Activated T-cell treated with anti-CD3 and anti-CD28 coated beads, Interleukin-2, amount 50 U/mL, for 24 hours (primary cell): Measurements from ENCODE around the gene CTDSPL.

ENCODE experiments used
- DNase-seq: peaks from one replicate; pipeline ENCODE4 v3.0.0-alpha.2; 2020
- H3K27ac Mint-ChIP-seq: 2 replicates; pipeline ENCODE4 v1.8.0; 2020; ENCODE audit warnings: mild to moderate bottlenecking, mixed read lengths
- H3K27me3 Mint-ChIP-seq: 2 replicates; pipeline ENCODE4 v1.8.0; 2020; ENCODE audit warnings: mixed read lengths
- H3K36me3 Mint-ChIP-seq: 2 replicates; pipeline ENCODE4 v1.8.0; 2020; ENCODE audit warnings: low read depth, mixed read lengths
- H3K4me1 Mint-ChIP-seq: 2 replicates; pipeline ENCODE4 v1.8.0; 2020; ENCODE audit warnings: low read depth, mixed read lengths
- H3K4me3 Mint-ChIP-seq: 2 replicates; pipeline ENCODE4 v1.8.0; 2020; ENCODE audit warnings: mild to moderate bottlenecking, moderate library complexity, mixed read lengths
- H3K9me3 Mint-ChIP-seq: 2 replicates; pipeline ENCODE4 v1.8.0; 2020; ENCODE audit warnings: mixed read lengths

CTDSPL gene

GRCh38 chr3:37891227-37891626 lies 29.5 kb downstream of the CTDSPL start:
- Mint-ChIP-seq H3K9me3 (no peaks in the 10 kb centered on the region), H3K27ac (no peak overlapping the region), H3K36me3 (no peaks in the 10 kb centered on the region), H3K4me1 (no peaks in the 10 kb centered on the region), H3K27me3 (no peaks in the 10 kb centered on the region), H3K4me3 (no peak overlapping the region)
- no peak for DNase-seq

GRCh38 chr3:37892927-37893600 lies 31.4 kb downstream of the CTDSPL start:
- H3K9me3 Mint-ChIP-seq = no peaks in the 10 kb centered on the region
- no peak overlapping the region for H3K4me3 Mint-ChIP-seq
- DNase-seq = no peak
- H3K36me3 Mint-ChIP-seq = no peaks in the 10 kb centered on the region
- no peaks in the 10 kb centered on the region for H3K27me3 Mint-ChIP-seq
- H3K4me1 Mint-ChIP-seq = no peaks in the 10 kb centered on the region
- H3K27ac Mint-ChIP-seq = no peak overlapping the region

GRCh38 chr3:37896827-37897226 lies 35.1 kb downstream of the CTDSPL start:
- H3K9me3 Mint-ChIP-seq = no peaks in the 10 kb centered on the region
- no peak overlapping the region for H3K4me3 Mint-ChIP-seq
- H3K36me3 Mint-ChIP-seq = no peaks in the 10 kb centered on the region
- DNase-seq = no peak
- no peak overlapping the region for H3K27ac Mint-ChIP-seq
- peaks cover 3% of the 10 kb centered on the region for H3K27me3 Mint-ChIP-seq
- peaks cover 12% of the 10 kb centered on the region for H3K4me1 Mint-ChIP-seq

- no peak overlapping the region for H3K4me3 Mint-ChIP-seq
- DNase-seq = no peak
Observed at GRCh38 chr3:37897763-37898162, 36.1 kb downstream of the CTDSPL start.

GRCh38 chr3:37898424-37898823 lies 36.7 kb downstream of the CTDSPL start:
- Mint-ChIP-seq H3K4me3 (no peak overlapping the region), H3K27ac (no peak overlapping the region), H3K9me3 (no peaks in the 10 kb centered on the region), H3K36me3 (no peaks in the 10 kb centered on the region), H3K4me1 (peaks cover 18% of the 10 kb centered on the region), H3K27me3 (peaks cover 3% of the 10 kb centered on the region)
- DNase-seq = no peak

More at GRCh38 chr3:37897763-37898162, 36.1 kb downstream of the CTDSPL start:
- H3K9me3 Mint-ChIP-seq = no peaks in the 10 kb centered on the region
- no peak overlapping the region for H3K27ac Mint-ChIP-seq
- peaks cover 16% of the 10 kb centered on the region for H3K4me1 Mint-ChIP-seq
- H3K27me3 Mint-ChIP-seq = peaks cover 3% of the 10 kb centered on the region
- no peaks in the 10 kb centered on the region for H3K36me3 Mint-ChIP-seq

- no peaks in the 10 kb centered on the region for H3K9me3 Mint-ChIP-seq
- no peak overlapping the region for H3K27ac Mint-ChIP-seq
- H3K4me1 Mint-ChIP-seq = peaks cover 18% of the 10 kb centered on the region
- no peaks in the 10 kb centered on the region for H3K36me3 Mint-ChIP-seq
- H3K4me3 Mint-ChIP-seq = no peak overlapping the region
- no peak for DNase-seq
- peaks cover 3% of the 10 kb centered on the region for H3K27me3 Mint-ChIP-seq
Observed at GRCh38 chr3:37899101-37899707, 37.5 kb downstream of the CTDSPL start.

- Mint-ChIP-seq H3K27ac (no peak overlapping the region), H3K4me1 (peaks cover 18% of the 10 kb centered on the region)
Observed at GRCh38 chr3:37899711-37900306, 38.1 kb downstream of the CTDSPL start.

GRCh38 chr3:37901721-37902120 lies 40.0 kb downstream of the CTDSPL start:
- no peak overlapping the region for H3K27ac Mint-ChIP-seq
- peaks cover 26% of the 10 kb centered on the region for H3K4me1 Mint-ChIP-seq
- no peak overlapping the region for H3K4me3 Mint-ChIP-seq
- H3K36me3 Mint-ChIP-seq = no peaks in the 10 kb centered on the region
- H3K27me3 Mint-ChIP-seq = peaks cover 3% of the 10 kb centered on the region
- DNase-seq = no peak
- no peaks in the 10 kb centered on the region for H3K9me3 Mint-ChIP-seq

More at GRCh38 chr3:37899711-37900306, 38.1 kb downstream of the CTDSPL start:
- Mint-ChIP-seq H3K27me3 (peaks cover 3% of the 10 kb centered on the region), H3K4me3 (no peak overlapping the region), H3K36me3 (no peaks in the 10 kb centered on the region), H3K9me3 (no peaks in the 10 kb centered on the region)
- no peak for DNase-seq

- Mint-ChIP-seq H3K27ac (no peak overlapping the region), H3K36me3 (no peaks in the 10 kb centered on the region), H3K4me1 (peaks cover 36% of the 10 kb centered on the region), H3K9me3 (no peaks in the 10 kb centered on the region), H3K4me3 (no peak overlapping the region), H3K27me3 (peaks cover 3% of the 10 kb centered on the region)
- no peak for DNase-seq
Observed at GRCh38 chr3:37902674-37903073, 41.0 kb downstream of the CTDSPL start.

GRCh38 chr3:37903320-37903719 lies 41.6 kb downstream of the CTDSPL start:
- no peak for DNase-seq
- Mint-ChIP-seq H3K36me3 (no peaks in the 10 kb centered on the region), H3K4me3 (no peak overlapping the region), H3K27ac (no peak overlapping the region), H3K27me3 (peaks cover 3% of the 10 kb centered on the region), H3K4me1 (peaks cover 42% of the 10 kb centered on the region), H3K9me3 (no peaks in the 10 kb centered on the region)

GRCh38 chr3:37903734-37904133 lies 42.1 kb downstream of the CTDSPL start:
- Mint-ChIP-seq H3K4me3 (no peak overlapping the region), H3K4me1 (peaks cover 46% of the 10 kb centered on the region), H3K27ac (no peak overlapping the region), H3K36me3 (no peaks in the 10 kb centered on the region), H3K27me3 (peaks cover 3% of the 10 kb centered on the region), H3K9me3 (no peaks in the 10 kb centered on the region)
- DNase-seq = no peak

- Mint-ChIP-seq H3K36me3 (no peaks in the 10 kb centered on the region), H3K27me3 (peaks cover 3% of the 10 kb centered on the region), H3K4me1 (peaks cover 39% of the 10 kb centered on the region), H3K9me3 (no peaks in the 10 kb centered on the region), H3K4me3 (no peak overlapping the region), H3K27ac (no peak overlapping the region)
- no peak for DNase-seq
Observed at GRCh38 chr3:37904601-37905000, 42.9 kb downstream of the CTDSPL start.

GRCh38 chr3:37905346-37905745 lies 43.7 kb downstream of the CTDSPL start:
- peaks cover 33% of the 10 kb centered on the region for H3K4me1 Mint-ChIP-seq
- no peaks in the 10 kb centered on the region for H3K36me3 Mint-ChIP-seq
- DNase-seq = no peak

GRCh38 chr3:37905987-37906674 lies 44.5 kb downstream of the CTDSPL start:
- DNase-seq = no peak
- no peaks in the 10 kb centered on the region for H3K27me3 Mint-ChIP-seq
- no peak overlapping the region for H3K27ac Mint-ChIP-seq
- no peaks in the 10 kb centered on the region for H3K36me3 Mint-ChIP-seq
- no peak overlapping the region for H3K4me3 Mint-ChIP-seq
- peaks cover 33% of the 10 kb centered on the region for H3K4me1 Mint-ChIP-seq
- no peaks in the 10 kb centered on the region for H3K9me3 Mint-ChIP-seq

More at GRCh38 chr3:37905346-37905745, 43.7 kb downstream of the CTDSPL start:
- no peak overlapping the region for H3K4me3 Mint-ChIP-seq
- no peaks in the 10 kb centered on the region for H3K9me3 Mint-ChIP-seq
- H3K27ac Mint-ChIP-seq = no peak overlapping the region
- H3K27me3 Mint-ChIP-seq = no peaks in the 10 kb centered on the region
